Thyroid gland (tissue), 4 donors: ENCODE results near the gene RASA1. TPM values are rescaled to one million over a fixed set of nuclear protein-coding genes. Genes with fewer than 3 reads are reported as not detected.

Experiments used
- DNase-seq, 2 donors: peaks; one replicate each; pipeline ENCODE4 v3.0.0-alpha.2; 2019
- H3K27ac ChIP-seq, 3 donors: fragments of 200-600 bp; sonication (generic); 1 replicate in 2 of 3; 2 replicates in 1 of 3; pipeline ENCODE4 v1.5.1; 2016 to 2019; ENCODE audit warnings: mild to moderate bottlenecking in 1 of 3, moderate library complexity in 1 of 3
- H3K27me3 ChIP-seq: fragments of 200-600 bp; sonication (generic); one replicate; pipeline ENCODE4 v1.5.1; 2019
- H3K36me3 ChIP-seq, 2 donors: fragments of 200-600 bp; sonication (generic); one replicate each; pipeline ENCODE4 v1.5.1; 2016 to 2019
- H3K4me1 ChIP-seq, 2 donors: fragments of 200-600 bp; sonication (generic); one replicate each; pipeline ENCODE4 v1.5.1; 2017 to 2019
- H3K4me3 ChIP-seq, 3 donors: fragments of 200-600 bp; sonication (generic); replicated peaks in 1 of 3; 1 replicate in 2 of 3; 2 replicates in 1 of 3; pipeline ENCODE4 v1.5.1; 2016; ENCODE audit warnings: mild to moderate bottlenecking in 1 of 3
- H3K9me3 ChIP-seq: fragments of 200-600 bp; sonication (generic); one replicate; pipeline ENCODE4 v1.5.1; 2017
- POLR2A ChIP-seq, 2 donors: fragments of 450-650 bp; IDR thresholded peaks; one replicate each; pipeline ENCODE4 v1.6.1; 2017; ENCODE audit warnings: antibody characterized with exemption in 2 of 2, mild to moderate bottlenecking in 2 of 2, moderate library complexity in 1 of 2
- WGBS, 2 donors: methylation state at CpG; one replicate each; pipeline ENCODE4 v1.1.5; 2017; 5-methylcytosine and 5-hydroxymethylcytosine counted together
- intact Hi-C: fragments of 100-400 bp; cut with DNase I; formaldehyde crosslinking; loops from one replicate; pipeline ENCODE4 v1.15.1; 2023
- small RNA-seq: library from RNA; depleted of rRNA; stranded (forward); fragments of <200 nt; gene quantifications from one replicate; pipeline ENCODE3, GENCODE V24; 2016
- total RNA-seq, 4 donors: library from RNA; depleted of rRNA; stranded (reverse); fragments of >200 nt; gene quantifications; one replicate each; pipeline ENCODE4 v1.2.3, GENCODE V29; 2016
- TF ChIP-seq, protein P1 (sequence below), 6 experiments: fragments of 200-600 bp in 3 of 6; fragments of 450-650 bp in 3 of 6; sonication (generic) in 3 of 6; IDR thresholded peaks; one replicate each; pipeline ENCODE4 v1.5.1; 2016 to 2019; ENCODE audit warnings: antibody characterized with exemption in 6 of 6, mild to moderate bottlenecking in 2 of 6, inconsistent platforms in 1 of 6, moderate library complexity in 1 of 6

Gene RASA1
- total RNA-seq, 4 donors from 2014 or later, result 45.2 to 57.1 (median 52.8) TPM

DNA sequence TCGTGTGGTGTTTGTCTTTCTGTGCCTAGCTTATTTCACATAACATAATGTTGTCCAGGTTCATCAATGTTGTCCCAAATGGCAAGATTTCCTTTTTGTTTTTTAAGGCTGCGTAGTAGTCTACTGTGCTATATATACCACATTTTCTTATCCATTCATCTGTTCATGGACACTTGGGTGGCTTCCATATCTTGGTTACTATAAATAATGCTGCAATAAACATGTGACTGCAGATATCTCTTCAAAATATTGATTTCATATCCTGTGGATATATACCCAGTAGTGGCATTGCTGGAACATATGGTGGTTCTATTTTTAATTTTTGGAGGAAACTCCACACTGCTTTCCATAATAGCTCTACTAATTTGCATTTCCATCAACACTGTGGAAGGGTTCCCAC is 170.5 kb downstream of the RASA1 start:
- 88 to 92% methylated on average over 2 of the region's 2 CpGs for WGBS, 2 donors
- no peaks in the 10 kb centered on the region for H3K36me3 ChIP-seq
- no peaks in the 10 kb centered on the region for H3K9me3 ChIP-seq
- H3K4me1 ChIP-seq, result no peaks in the 10 kb centered on the region
- H3K4me3 ChIP-seq, result no peak overlapping the region
- TF ChIP-seq POLR2A (IDR thresholded peaks at IDR 0.05), result no peak
- TF ChIP-seq, protein P1, sequence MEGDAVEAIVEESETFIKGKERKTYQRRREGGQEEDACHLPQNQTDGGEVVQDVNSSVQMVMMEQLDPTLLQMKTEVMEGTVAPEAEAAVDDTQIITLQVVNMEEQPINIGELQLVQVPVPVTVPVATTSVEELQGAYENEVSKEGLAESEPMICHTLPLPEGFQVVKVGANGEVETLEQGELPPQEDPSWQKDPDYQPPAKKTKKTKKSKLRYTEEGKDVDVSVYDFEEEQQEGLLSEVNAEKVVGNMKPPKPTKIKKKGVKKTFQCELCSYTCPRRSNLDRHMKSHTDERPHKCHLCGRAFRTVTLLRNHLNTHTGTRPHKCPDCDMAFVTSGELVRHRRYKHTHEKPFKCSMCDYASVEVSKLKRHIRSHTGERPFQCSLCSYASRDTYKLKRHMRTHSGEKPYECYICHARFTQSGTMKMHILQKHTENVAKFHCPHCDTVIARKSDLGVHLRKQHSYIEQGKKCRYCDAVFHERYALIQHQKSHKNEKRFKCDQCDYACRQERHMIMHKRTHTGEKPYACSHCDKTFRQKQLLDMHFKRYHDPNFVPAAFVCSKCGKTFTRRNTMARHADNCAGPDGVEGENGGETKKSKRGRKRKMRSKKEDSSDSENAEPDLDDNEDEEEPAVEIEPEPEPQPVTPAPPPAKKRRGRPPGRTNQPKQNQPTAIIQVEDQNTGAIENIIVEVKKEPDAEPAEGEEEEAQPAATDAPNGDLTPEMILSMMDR (IDR thresholded peaks at IDR 0.05), result no peak
- intact Hi-C loops, result no loop called here
- no peak for DNase-seq
- no peak overlapping the region for H3K27ac ChIP-seq
- H3K27me3 ChIP-seq, result no peaks in the 10 kb centered on the region

Small RNA genes lying within 50 kb of the gene (small RNA-seq; reads per million reads assigned to genes)
- not detected for gene RN7SL629P
- not detected for gene RNU6-606P
- not detected for gene RNU6-727P

Other genes with a start within 250 kb of the RASA1 start
- gene CCNH, start 145.0 kb downstream of the RASA1 start, total RNA-seq, result 100 to 1,000 TPM; 110 to 218 (median 146) TPM